Heart left ventricle (tissue), 16 donors: Measurements from ENCODE around the gene IRS2. TPM values are rescaled to one million over a fixed set of nuclear protein-coding genes. Genes with fewer than 3 reads are reported as not detected.

Experiments used
- ATAC-seq, 4 donors: fragments of 200-7000 bp; cut with Tn5 transposase; one replicate each; pipeline ENCODE4 v1.9.1; 2020 to 2022; ENCODE audit warnings: moderate library complexity in 4 of 4, mild to moderate bottlenecking in 3 of 4, moderate number of reproducible peaks in 1 of 4
- DNase-seq, 5 donors: peaks; one replicate each; pipeline ENCODE4 v3.0.0-alpha.2; 2020
- H3K27ac ChIP-seq, 12 donors: fragments of 200-600 bp; sonication (generic) in 4 of 12; one replicate each; pipeline versions ENCODE4 v1.5.0 to v1.8.0; 2016 to 2022; ENCODE audit warnings: mild to moderate bottlenecking in 2 of 12
- H3K27me3 ChIP-seq, 9 donors: fragments of 200-600 bp; sonication (generic) in 2 of 9; one replicate each; pipeline versions ENCODE4 v1.5.1 to v1.8.0; 2016 to 2022; ENCODE audit warnings: mild to moderate bottlenecking in 3 of 9
- H3K36me3 ChIP-seq, 9 donors: fragments of 200-600 bp; sonication (generic) in 2 of 9; one replicate each; pipeline versions ENCODE4 v1.5.0 to v1.8.0; 2018 to 2022; ENCODE audit warnings: mild to moderate bottlenecking in 2 of 9
- H3K4me1 ChIP-seq, 12 donors: fragments of 200-600 bp; sonication (generic) in 4 of 12; one replicate each; pipeline versions ENCODE4 v1.5.0 to v1.8.0; 2016 to 2022; ENCODE audit warnings: mild to moderate bottlenecking in 3 of 12
- H3K4me3 ChIP-seq, 12 donors: fragments of 200-600 bp; sonication (generic) in 4 of 12; one replicate each; pipeline versions ENCODE4 v1.5.0 to v1.8.0; 2017 to 2022; ENCODE audit warnings: mild to moderate bottlenecking in 9 of 12, moderate library complexity in 4 of 12
- H3K9me3 ChIP-seq, 12 donors: fragments of 200-600 bp; sonication (generic) in 4 of 12; one replicate each; pipeline versions ENCODE4 v1.5.0 to v1.8.0; 2016 to 2022; ENCODE audit warnings: mild to moderate bottlenecking in 1 of 12
- CTCF ChIP-seq, 12 donors: fragments of 200-600 bp; sonication (generic) in 4 of 12; IDR thresholded peaks; one replicate each; pipeline versions ENCODE4 v1.5.0 to v1.8.0; 2018 to 2022; ENCODE audit warnings: antibody characterized with exemption in 12 of 12, mild to moderate bottlenecking in 5 of 12
- POLR2A ChIP-seq, 2 donors: fragments of 450-650 bp; IDR thresholded peaks; one replicate each; pipeline ENCODE4 v1.6.1; 2017; ENCODE audit warnings: antibody characterized with exemption in 2 of 2, mild to moderate bottlenecking in 2 of 2, moderate library complexity in 2 of 2
- WGBS, 4 donors: extraction: QIAGEN DNeasy Blood & Tissue Kit in 2 of 4; methylation state at CpG; one replicate each; pipeline versions ENCODE4 v1.1.5 to v1.1.7; 2013 to 2018; 5-methylcytosine and 5-hydroxymethylcytosine counted together
- intact Hi-C, 10 donors: fragments of 100-400 bp; cut with DNase I; formaldehyde crosslinking; loops; one replicate each; pipeline versions ENCODE4 v1.11.1 to v1.14.2; 2022
- polyA plus RNA-seq, 2 donors: library from polyadenylated mRNA; stranded (reverse); fragments of 200-250 nt; gene quantifications; one replicate each; pipeline ENCODE4 v1.2.3, GENCODE V29; 2013
- total RNA-seq, 9 donors: library from RNA; depleted of rRNA in 2 of 9; stranded (reverse); fragments of >200 nt in 2 of 9; fragmentation: NEBNext Ultra II Directional in 3 of 9; extraction: Animal tissue kit (Norgen Biotek cat#: 25700) in 3 of 9; gene quantifications; one replicate each; pipeline versions ENCODE4 v1.1.0 to v1.2.4, GENCODE V29; 2016 to 2023
- donor health status: ischemic (EF 13 %, LVEDD 7.1; RV severe dilation, severe dysfunction).
- donor health status: healthy with polysubstance abuse.
- donor health status: DM: no; HTN: yes; CAD: no.
- donor health status: DM: no; HTN: no; CAD: no.
- donor health status: ischemic (EF 25% LVEDD 6.9; RV normal size, moderate dysfunction).
- donor health status: ischemic (EF 25% LVEDD 5.7; RV mildly dilated, moderate dysfunction).
- donor health status: healthy.
- donor health status: DM: yes; HTN: yes; CAD: no.
- donor health status: ischemic (EF 35%, LVEDD 5.7; RV mildly dilated, moderate dysfunction).
- donor health status: nonischemic (EF 11% LVEDD 7.7; RV severe dilation, severe dysfunction).
- donor health status: DM: yes; HTN: yes; CAD: no.
- donor health status: PGD.
- donor health status: ischemic (EF 29% LVEDD 5.4; RV normal size, mild dysfunction).
- donor health status: nonischemic (EF 23%, LVEDD 6.1; RV moderate dilation, normal function).

The IRS2 gene
- total and polyA plus RNA-seq, 11 donors = 3.4 to 54.9 (median 14.4) TPM

- Histone ChIP-seq H3K27ac (peak overlapping the region in 1 of 12 donors; percentile 11), H3K9me3 (no peaks in the 10 kb centered on the region), H3K4me3 (peak overlapping the region in 1 of 12 donors; percentile 10), H3K27me3 (no peaks in the 10 kb centered on the region), H3K36me3 (no peaks in the 10 kb centered on the region), H3K4me1 (peaks cover 0 to 24% (median 1%) of the 10 kb centered on the region in 12 donors)
- WGBS, 4 donors = 65 to 75% (median 67%) methylated on average over 22 of the region's 22 CpGs
- intact Hi-C loops = no loop called here
- ATAC-seq (peak; percentile 63 to 79 (median 74)), DNase-seq (peak; percentile 24 to 68 (median 55))
- TF ChIP-seq CTCF (IDR thresholded peaks at IDR 0.05) = no peak
- no peak for TF ChIP-seq POLR2A (IDR thresholded peaks at IDR 0.05)
Measured at GRCh38 chr13:109704771-109705635, 81.4 kb downstream of the IRS2 start.

GRCh38 chr13:109703250-109703649 is 83.1 kb downstream of the IRS2 start:
- H3K4me1 ChIP-seq = peaks cover 0 to 42% (median 9%) of the 10 kb centered on the region in 12 donors
- no peaks in the 10 kb centered on the region for H3K36me3 ChIP-seq
- H3K27me3 ChIP-seq = no peaks in the 10 kb centered on the region
- ATAC-seq (no peak), DNase-seq (no peak)
- intact Hi-C loops = no loop called here
- no peak overlapping the region for H3K27ac ChIP-seq
- no peak for TF ChIP-seq CTCF (IDR thresholded peaks at IDR 0.05)
- no peak for TF ChIP-seq POLR2A (IDR thresholded peaks at IDR 0.05)
- no peaks in the 10 kb centered on the region for H3K9me3 ChIP-seq
- no peak overlapping the region for H3K4me3 ChIP-seq
- WGBS, 4 donors = 95 to 98% (median 97%) methylated on average over 3 of the region's 3 CpGs
